GM18511 (cell line): ENCODE data around the gene ARRB2.
"Not testable (repeated sequence)": the region's sequence is repeated elsewhere in the genome, so short reads cannot be mapped to it uniquely, and the experiment has no call there.

Experiments
- ATAC-seq: cut with Tn5 transposase; IDR thresholded peaks from one replicate; pipeline ENCODE4 v1.9.1; 2021; ENCODE audit warnings: mild to moderate bottlenecking, moderate library complexity; ENCODE audit not compliant: unreplicated experiment

Gene ARRB2

GRCh38 chr17:4709794-4710692 lies at the start of gene ARRB2:
TSS of gene ARRB2 (plus strand) at chr17:4710632. CDS start at chr17:4710722, 90 bp downstream.
- ATAC-seq, result peak; percentile 76

- ATAC-seq, result no peak
These were observed 46.7 kb upstream of the ARRB2 start for GRCh38 chr17:4663711-4664110.

GRCh38 chr17:4664230-4664629 lies 46.2 kb upstream of the ARRB2 start:
- no peak for ATAC-seq

- ATAC-seq, result no peak
These were observed 45.4 kb upstream of the ARRB2 start for GRCh38 chr17:4665027-4665426.

- ATAC-seq, result no peak
These were observed 44.1 kb upstream of the ARRB2 start for GRCh38 chr17:4666296-4666695.

GRCh38 chr17:4667166-4667565 lies 43.3 kb upstream of the ARRB2 start:
- ATAC-seq, result no peak

- ATAC-seq, result no peak
These were observed 38.3 kb upstream of the ARRB2 start for GRCh38 chr17:4672055-4672630.

- ATAC-seq, result no peak
These were observed 37.7 kb upstream of the ARRB2 start for GRCh38 chr17:4672751-4673150.

- no peak for ATAC-seq
These were observed 37.3 kb upstream of the ARRB2 start for GRCh38 chr17:4673169-4673568.

- ATAC-seq, result no peak
These were observed 36.3 kb upstream of the ARRB2 start for GRCh38 chr17:4673986-4674684.

GRCh38 chr17:4674685-4674998 lies 35.8 kb upstream of the ARRB2 start:
- no peak for ATAC-seq

- no peak for ATAC-seq
These were observed 34.6 kb upstream of the ARRB2 start for GRCh38 chr17:4675791-4676190.

GRCh38 chr17:4676791-4677190 lies 33.6 kb upstream of the ARRB2 start:
- no peak for ATAC-seq

GRCh38 chr17:4678448-4679026 lies 31.9 kb upstream of the ARRB2 start:
- no peak for ATAC-seq

- no peak for ATAC-seq
These were observed 30.8 kb upstream of the ARRB2 start for GRCh38 chr17:4679658-4680057.

GRCh38 chr17:4683739-4684138 lies 26.7 kb upstream of the ARRB2 start:
- ATAC-seq, result not testable (repeated sequence)

GRCh38 chr17:4689872-4690271 lies 20.6 kb upstream of the ARRB2 start:
- not testable (repeated sequence) for ATAC-seq

GRCh38 chr17:4690745-4691144 lies 19.7 kb upstream of the ARRB2 start:
- no peak for ATAC-seq

GRCh38 chr17:4691686-4692085 lies 18.7 kb upstream of the ARRB2 start:
- no peak for ATAC-seq

- ATAC-seq, result no peak
These were observed 17.0 kb upstream of the ARRB2 start for GRCh38 chr17:4693416-4693815.

- no peak for ATAC-seq
These were observed 14.0 kb upstream of the ARRB2 start for GRCh38 chr17:4696437-4696805.
